Transverse colon (tissue), 3 donors: ENCODE results near the gene STRBP.

ENCODE experiments used
- CTCF ChIP-seq, 5 experiments: fragments of 200-600 bp in 3 of 5; fragments of 450-650 bp in 2 of 5; sonication (generic) in 3 of 5; IDR thresholded peaks; 1 replicate in 2 of 5; 2 replicates in 3 of 5; pipeline ENCODE4 v1.5.1; 2016 to 2017; ENCODE audit warnings: antibody characterized with exemption in 5 of 5, inconsistent platforms in 3 of 5, mild to moderate bottlenecking in 2 of 5, moderate library complexity in 1 of 5
- EP300 ChIP-seq: sonication (generic); formaldehyde crosslinking; IDR thresholded peaks from one replicate; pipeline ENCODE4 v1.6.1; 2017; ENCODE audit warnings: antibody characterized with exemption, low read depth
- POLR2A ChIP-seq: fragments of 450-650 bp; IDR thresholded peaks from one replicate; pipeline ENCODE4 v1.6.1; 2016; ENCODE audit warnings: antibody characterized with exemption, mild to moderate bottlenecking, moderate library complexity

DNA sequence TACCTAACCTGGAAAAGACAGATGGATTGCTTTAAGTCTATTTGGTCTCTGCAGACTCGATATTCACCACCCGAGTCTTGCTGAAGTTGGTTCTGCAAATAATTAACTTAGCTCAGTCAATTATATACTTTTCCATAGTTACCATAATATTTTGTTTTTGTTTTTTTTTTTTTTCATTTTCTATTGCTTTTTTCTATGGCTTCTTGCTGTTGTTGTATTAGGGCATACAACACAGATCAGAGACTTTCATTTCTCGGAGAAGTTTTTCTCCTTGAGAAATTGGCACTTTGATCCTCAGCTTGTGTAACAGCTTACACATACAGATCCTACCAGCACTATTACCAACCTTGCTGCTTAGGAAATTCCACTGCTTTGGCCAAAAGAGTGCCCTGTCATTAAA is 146.9 kb downstream of the STRBP start:
- no peak for TF ChIP-seq CTCF (IDR thresholded peaks at IDR 0.05)
- TF ChIP-seq POLR2A: no peak
- TF ChIP-seq EP300: no peak
